Loucy (cell line): ENCODE data around the gene DPF3.

ENCODE experiments used
- EZH2phosphoT487 ChIP-seq: fragments of 200-600 bp; IDR thresholded peaks from 2 replicates; pipeline ENCODE4 v1.6.1; 2018; ENCODE audit warnings: antibody characterized with exemption, mild to moderate bottlenecking, moderate library complexity, borderline replicate concordance
- TF ChIP-seq, protein P1 (sequence below): fragments of 200-600 bp; sonication (generic); conservative IDR thresholded peaks from 2 replicates; pipeline ENCODE4 v1.5.1; 2014; ENCODE audit warnings: mild to moderate bottlenecking, antibody characterized with exemption, low read length

DNA sequence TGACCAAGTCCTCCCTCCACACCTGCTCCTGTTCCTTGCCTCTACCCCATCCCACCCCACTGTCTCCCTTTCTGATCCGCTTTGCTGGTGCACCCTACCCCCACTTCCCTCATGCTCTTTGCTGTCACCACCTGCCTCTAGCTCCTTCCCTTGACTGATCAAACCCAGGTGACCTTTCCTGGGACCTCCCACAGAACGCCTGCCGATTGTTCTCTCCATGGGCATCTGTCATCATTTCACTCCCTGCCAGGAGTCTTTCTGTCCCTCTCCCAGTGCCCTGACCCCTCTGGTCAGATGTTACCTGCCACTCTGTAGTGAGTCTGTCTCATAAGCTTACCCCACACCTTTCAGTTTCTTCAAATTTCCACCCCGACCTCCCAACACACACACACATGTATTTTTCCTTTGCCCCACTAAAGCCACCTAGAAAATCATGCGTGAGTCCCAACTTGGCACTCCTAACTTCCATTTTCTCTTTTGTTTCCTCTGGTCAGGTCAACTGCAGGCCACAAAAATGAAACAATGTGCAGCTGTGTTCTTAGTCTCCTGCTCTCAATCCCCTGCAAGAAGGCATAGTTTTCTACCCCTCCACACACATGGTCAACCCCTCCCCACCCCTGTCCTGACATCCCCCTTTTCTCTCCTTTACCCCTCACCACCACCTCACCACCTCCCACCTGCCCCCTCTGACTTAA, 229.8 kb downstream of the DPF3 start:
- TF ChIP-seq, protein P1, sequence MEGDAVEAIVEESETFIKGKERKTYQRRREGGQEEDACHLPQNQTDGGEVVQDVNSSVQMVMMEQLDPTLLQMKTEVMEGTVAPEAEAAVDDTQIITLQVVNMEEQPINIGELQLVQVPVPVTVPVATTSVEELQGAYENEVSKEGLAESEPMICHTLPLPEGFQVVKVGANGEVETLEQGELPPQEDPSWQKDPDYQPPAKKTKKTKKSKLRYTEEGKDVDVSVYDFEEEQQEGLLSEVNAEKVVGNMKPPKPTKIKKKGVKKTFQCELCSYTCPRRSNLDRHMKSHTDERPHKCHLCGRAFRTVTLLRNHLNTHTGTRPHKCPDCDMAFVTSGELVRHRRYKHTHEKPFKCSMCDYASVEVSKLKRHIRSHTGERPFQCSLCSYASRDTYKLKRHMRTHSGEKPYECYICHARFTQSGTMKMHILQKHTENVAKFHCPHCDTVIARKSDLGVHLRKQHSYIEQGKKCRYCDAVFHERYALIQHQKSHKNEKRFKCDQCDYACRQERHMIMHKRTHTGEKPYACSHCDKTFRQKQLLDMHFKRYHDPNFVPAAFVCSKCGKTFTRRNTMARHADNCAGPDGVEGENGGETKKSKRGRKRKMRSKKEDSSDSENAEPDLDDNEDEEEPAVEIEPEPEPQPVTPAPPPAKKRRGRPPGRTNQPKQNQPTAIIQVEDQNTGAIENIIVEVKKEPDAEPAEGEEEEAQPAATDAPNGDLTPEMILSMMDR: no peak
- no peak for TF ChIP-seq EZH2phosphoT487
